B cell (primary cell): ENCODE results near the gene BNIP3.

Source experiments
- CTCF ChIP-seq: fragments of 200-600 bp; IDR thresholded peaks from one replicate; pipeline ENCODE4 v1.8.0; 2022; ENCODE audit warnings: antibody characterized with exemption, mild to moderate bottlenecking
- EZH2 ChIP-seq: IDR thresholded peaks from 2 replicates; pipeline ENCODE4 v1.6.1; 2012; ENCODE audit warnings: borderline replicate concordance, low read depth, mild to moderate bottlenecking, moderate library complexity, low read length; ENCODE audit not compliant: insufficient read depth, poor library complexity, severe bottlenecking

- TF ChIP-seq CTCF (no peak), EZH2 (no peak)
Measured at GRCh38 chr10:131944412-131944811, 37.3 kb downstream of the BNIP3 start.
